IMR-90 (cell line): ENCODE measurements around the gene P2RY2.

Experiments used
- CTCF ChIP-seq: conservative IDR thresholded peaks from 2 replicates; pipeline ENCODE4 v1.5.1; 2012; ENCODE audit warnings: mild to moderate bottlenecking, low read depth, low read length, improper control_type of control experiment
- MXI1 ChIP-seq: IDR thresholded peaks from 2 replicates; pipeline ENCODE4 v1.6.1; 2012; ENCODE audit warnings: low read depth, mild to moderate bottlenecking, low read length, moderate library complexity, borderline replicate concordance
- POLR2A ChIP-seq: IDR thresholded peaks from 2 replicates; pipeline ENCODE4 v1.6.1; 2012; ENCODE audit warnings: mild to moderate bottlenecking, low read depth, low read length
- RAD21 ChIP-seq: IDR thresholded peaks from 2 replicates; pipeline ENCODE4 v1.6.1; 2012; ENCODE audit warnings: low read length, improper control_type of control experiment
- RCOR1 ChIP-seq: IDR thresholded peaks from 2 replicates; pipeline ENCODE4 v1.6.1; 2012; ENCODE audit warnings: mild to moderate bottlenecking, low read length, improper control_type of control experiment; ENCODE audit not compliant: insufficient replicate concordance
- SMC3 ChIP-seq: fragments of 150-350 bp; IDR thresholded peaks from 2 replicates; pipeline ENCODE4 v1.6.1; 2016; ENCODE audit warnings: low read depth, mild to moderate bottlenecking, antibody characterized with exemption, low read length, moderate library complexity

GRCh38 chr11:73280626-73281025, 62.5 kb downstream of the P2RY2 start:
- no peak for TF ChIP-seq MXI1
- TF ChIP-seq POLR2A: no peak
- no peak for TF ChIP-seq SMC3
- no peak for TF ChIP-seq CTCF
- TF ChIP-seq RCOR1: no peak
- no peak for TF ChIP-seq RAD21
